Muscle of leg (tissue), 11 donors: ENCODE data around the gene MUC16. TPM values are rescaled to one million over a fixed set of nuclear protein-coding genes. Genes with fewer than 3 reads are reported as not detected.
A peak's percentile ranks its signal among the peaks of the same experiment; 100 is the strongest.

ENCODE experiments used
- DNase-seq: peaks from one replicate; pipeline ENCODE4 v3.0.0; 2013
- H3K27ac ChIP-seq: one replicate; pipeline ENCODE4 v1.5.1; 2013; ENCODE audit warnings: mild to moderate bottlenecking, low read length, control low read depth
- H3K27me3 ChIP-seq: one replicate; pipeline ENCODE4 v1.6.1; 2013; ENCODE audit warnings: low read length; ENCODE audit not compliant: control insufficient read depth, insufficient read depth
- H3K36me3 ChIP-seq: one replicate; pipeline ENCODE4 v1.6.1; 2013; ENCODE audit warnings: low read length; ENCODE audit not compliant: control insufficient read depth, insufficient read depth
- H3K4me1 ChIP-seq: one replicate; pipeline ENCODE4 v1.6.1; 2013; ENCODE audit warnings: low read length; ENCODE audit not compliant: control insufficient read depth, insufficient read depth
- H3K4me3 ChIP-seq: one replicate; pipeline ENCODE4 v1.5.1; 2013; ENCODE audit warnings: low read length, control low read depth
- H3K9me3 ChIP-seq: replicated peaks from 2 replicates; pipeline ENCODE4 v1.6.1; 2013; ENCODE audit warnings: low read depth, low read length; ENCODE audit not compliant: control insufficient read depth
- WGBS: methylation state at CpG from one replicate; pipeline ENCODE4 v1.1.5; 2013; ENCODE audit warnings: missing lambda C conversion rate; ENCODE audit not compliant: insufficient coverage; 5-methylcytosine and 5-hydroxymethylcytosine counted together
- polyA plus RNA-seq, 8 donors: library from polyadenylated mRNA; unstranded; fragments of 120-200 nt; gene quantifications; one replicate each; pipeline versions ENCODE4 v1.2.1 to v1.2.3, GENCODE V29; 2013; ENCODE audit warnings: inconsistent platforms in 1 of 8, low replicate concordance in 1 of 8; ENCODE audit not compliant: insufficient read length in 8 of 8, insufficient read depth in 1 of 8
- total RNA-seq: library from RNA; stranded (reverse); fragments of 120-200 nt; gene quantifications from one replicate; pipeline ENCODE4 v1.2.4, GENCODE V29; 2013

Gene MUC16
- total and polyA plus RNA-seq, 9 donors: 0.04 to 0.30 (median 0.17) TPM; not detected in 5

- Histone ChIP-seq H3K9me3 (no peaks in the 10 kb centered on the region), H3K4me3 (no peak overlapping the region), H3K27me3 (no peaks in the 10 kb centered on the region), H3K27ac (no peak overlapping the region), H3K4me1 (no peaks in the 10 kb centered on the region), H3K36me3 (no peaks in the 10 kb centered on the region)
- no peak for DNase-seq
- 85% methylated on average over 5 of the region's 12 CpGs for WGBS
These were observed 484 bp upstream of the MUC16 start for GRCh38 chr19:9010693-9011092.

GRCh38 chr19:9009431-9009830 lies 778 bp downstream of the MUC16 start:
- no peaks in the 10 kb centered on the region for H3K4me1 ChIP-seq
- no peaks in the 10 kb centered on the region for H3K27me3 ChIP-seq
- DNase-seq: no peak
- no peaks in the 10 kb centered on the region for H3K36me3 ChIP-seq
- no peaks in the 10 kb centered on the region for H3K9me3 ChIP-seq
- 70% methylated on average over 10 of the region's 10 CpGs for WGBS
- H3K4me3 ChIP-seq: no peak overlapping the region
- H3K27ac ChIP-seq: no peak overlapping the region

- DNase-seq: no peak
- Histone ChIP-seq H3K9me3 (no peaks in the 10 kb centered on the region), H3K4me1 (no peaks in the 10 kb centered on the region), H3K27ac (no peak overlapping the region), H3K4me3 (no peak overlapping the region), H3K27me3 (no peaks in the 10 kb centered on the region), H3K36me3 (no peaks in the 10 kb centered on the region)
- WGBS: 40% methylated on average over 1 of the region's 10 CpGs
These were observed 1.5 kb downstream of the MUC16 start for GRCh38 chr19:9008667-9009066.

- Histone ChIP-seq H3K9me3 (peaks cover 2% of the 10 kb centered on the region), H3K27ac (no peak overlapping the region), H3K27me3 (no peaks in the 10 kb centered on the region), H3K4me1 (no peaks in the 10 kb centered on the region), H3K36me3 (no peaks in the 10 kb centered on the region), H3K4me3 (no peak overlapping the region)
- no peak for DNase-seq
- WGBS: 82% methylated on average over 5 of the region's 5 CpGs
These were observed 9.3 kb downstream of the MUC16 start for GRCh38 chr19:9000933-9001332.

- Histone ChIP-seq H3K4me3 (no peak overlapping the region), H3K4me1 (no peaks in the 10 kb centered on the region), H3K27ac (no peak overlapping the region), H3K9me3 (no peaks in the 10 kb centered on the region), H3K27me3 (no peaks in the 10 kb centered on the region), H3K36me3 (no peaks in the 10 kb centered on the region)
- 67% methylated on average over 6 of the region's 10 CpGs for WGBS
- no peak for DNase-seq
These were observed 22.0 kb downstream of the MUC16 start for GRCh38 chr19:8988204-8988603.

GRCh38 chr19:8986296-8986695 lies 23.9 kb downstream of the MUC16 start:
- Histone ChIP-seq H3K9me3 (peaks cover under 1% of the 10 kb centered on the region), H3K27me3 (no peaks in the 10 kb centered on the region), H3K4me3 (no peak overlapping the region), H3K27ac (no peak overlapping the region), H3K36me3 (no peaks in the 10 kb centered on the region), H3K4me1 (no peaks in the 10 kb centered on the region)
- no peak for DNase-seq
- WGBS: 48% methylated on average over 3 of the region's 3 CpGs

- peak; percentile 7 for DNase-seq
- H3K36me3 ChIP-seq: no peaks in the 10 kb centered on the region
- no peak overlapping the region for H3K4me3 ChIP-seq
- H3K4me1 ChIP-seq: no peaks in the 10 kb centered on the region
- H3K27ac ChIP-seq: no peak overlapping the region
- no peaks in the 10 kb centered on the region for H3K27me3 ChIP-seq
- 49% methylated on average over 5 of the region's 5 CpGs for WGBS
- peaks cover 37% of the 10 kb centered on the region for H3K9me3 ChIP-seq
These were observed 36.6 kb downstream of the MUC16 start for GRCh38 chr19:8973501-8974091.

GRCh38 chr19:8965887-8966286 lies 44.3 kb downstream of the MUC16 start:
- Histone ChIP-seq H3K4me3 (no peak overlapping the region), H3K9me3 (peaks cover 28% of the 10 kb centered on the region), H3K4me1 (no peaks in the 10 kb centered on the region), H3K27me3 (no peaks in the 10 kb centered on the region), H3K27ac (no peak overlapping the region), H3K36me3 (no peaks in the 10 kb centered on the region)
- 60% methylated on average over 2 of the region's 4 CpGs for WGBS
- no peak for DNase-seq

Other genes with a start within 250 kb of the MUC16 start
- 25.8 TPM for gene ZNF558, start 178.1 kb downstream of the MUC16 start, total RNA-seq
- gene ZNF558, start 178.1 kb downstream of the MUC16 start, polyA plus RNA-seq: 10 to 100 TPM; 16.1 to 25.8 (median 20.3) TPM
- not detected for gene MBD3L1, start 178.0 kb downstream of the MUC16 start, total RNA-seq
- gene MBD3L1, start 178.0 kb downstream of the MUC16 start, polyA plus RNA-seq: not detected
- not detected for gene OR1M1, start 76.7 kb upstream of the MUC16 start, total RNA-seq
- gene OR1M1, start 76.7 kb upstream of the MUC16 start, polyA plus RNA-seq: under 1 TPM in 2 of 8 donors, not detected in 6; 0.04 to 0.07 TPM
- not detected for gene OR7G2, start 97.1 kb upstream of the MUC16 start, total RNA-seq
- gene OR7G2, start 97.1 kb upstream of the MUC16 start, polyA plus RNA-seq: under 1 TPM in 4 of 8 donors, not detected in 4; 0.04 to 0.14 (median 0.07) TPM
- gene OR7G1, start 105.4 kb upstream of the MUC16 start, total RNA-seq: not detected
- gene OR7G1, start 105.4 kb upstream of the MUC16 start, polyA plus RNA-seq: not detected
- gene OR7G3, start 116.5 kb upstream of the MUC16 start, total RNA-seq: not detected
- gene OR7G3, start 116.5 kb upstream of the MUC16 start, polyA plus RNA-seq: not detected
- gene ZNF317, start 130.0 kb upstream of the MUC16 start, total RNA-seq: 22.9 TPM
- 10 to 100 TPM; 18.2 to 23.6 (median 19.0) TPM for gene ZNF317, start 130.0 kb upstream of the MUC16 start, polyA plus RNA-seq
- under 0.01 TPM for gene OR7D2, start 168.6 kb upstream of the MUC16 start, total RNA-seq
- under 1 TPM in 7 of 8 donors, not detected in 1; 0.04 to 0.18 (median 0.08) TPM for gene OR7D2, start 168.6 kb upstream of the MUC16 start, polyA plus RNA-seq
- gene OR7D4, start 209.2 kb upstream of the MUC16 start, total RNA-seq: not detected
- under 1 TPM in 2 of 8 donors, not detected in 6; 0.03 to 0.10 TPM for gene OR7D4, start 209.2 kb upstream of the MUC16 start, polyA plus RNA-seq
- not detected for gene OR7E24, start 240.5 kb upstream of the MUC16 start, total RNA-seq
- not detected for gene OR7E24, start 240.5 kb upstream of the MUC16 start, polyA plus RNA-seq